GM12878 (cell line): ENCODE results near the gene EGF. TPM values are rescaled to one million over a fixed set of nuclear protein-coding genes. Genes with fewer than 3 reads are reported as not detected.
A peak's percentile ranks its signal among the peaks of the same experiment; 100 is the strongest.

Experiments
- CBFB ChIP-seq: IDR thresholded peaks from 2 replicates; pipeline ENCODE4 v1.6.1; 2016; ENCODE audit warnings: antibody characterized with exemption, low read depth
- CTCF ChIP-seq, 3 experiments: IDR thresholded peaks in 2 of 3; conservative IDR thresholded peaks in 1 of 3; 2 replicates each; pipeline ENCODE4 v1.5.1; 2011; ENCODE audit warnings: low read depth in 3 of 3, low read length in 3 of 3, mild to moderate bottlenecking in 3 of 3, control low read depth in 2 of 3, moderate library complexity in 2 of 3, inconsistent platforms in 1 of 3, mixed read lengths in 1 of 3; ENCODE audit not compliant: control insufficient read depth in 2 of 3, insufficient read depth in 1 of 3; ENCODE audit errors: extremely low read depth in 1 of 3
- E4F1 ChIP-seq: fragments of 450-650 bp; IDR thresholded peaks from 2 replicates; pipeline ENCODE4 v1.6.1; 2018; ENCODE audit warnings: borderline replicate concordance, mild to moderate bottlenecking; ENCODE audit not compliant: partially characterized antibody
- ETV6 ChIP-seq, 2 experiments: fragments of 450-650 bp in 1 of 2; IDR thresholded peaks in 1 of 2; conservative IDR thresholded peaks in 1 of 2; 2 replicates each; pipeline ENCODE4 v1.6.1; 2014; ENCODE audit warnings: antibody characterized with exemption in 1 of 2, borderline replicate concordance in 1 of 2, low read depth in 1 of 2, mild to moderate bottlenecking in 1 of 2, moderate library complexity in 1 of 2
- EZH2 ChIP-seq: IDR thresholded peaks from 2 replicates; pipeline ENCODE4 v1.6.1; 2012; ENCODE audit warnings: low read depth, mild to moderate bottlenecking, control low read depth, inconsistent platforms, low read length, borderline replicate concordance; ENCODE audit not compliant: control insufficient read depth
- FOXM1 ChIP-seq: IDR thresholded peaks from 2 replicates; pipeline ENCODE4 v1.6.1; 2012; ENCODE audit warnings: low read depth, mild to moderate bottlenecking, inconsistent platforms, low read length, moderate library complexity
- HSF1 ChIP-seq: fragments of 150-350 bp; IDR thresholded peaks from 2 replicates; pipeline ENCODE4 v1.6.1; 2014; ENCODE audit warnings: mild to moderate bottlenecking, low read depth, low read length
- IRF4 ChIP-seq: IDR thresholded peaks from 2 replicates; pipeline ENCODE4 v1.6.1; 2011; ENCODE audit warnings: low read depth, low read length
- RELA ChIP-seq: fragments of 450-650 bp; IDR thresholded peaks from 2 replicates; pipeline ENCODE4 v1.8.0; 2014; ENCODE audit warnings: borderline replicate concordance; ENCODE audit not compliant: partially characterized antibody
- RFX5 ChIP-seq: IDR thresholded peaks from 2 replicates; pipeline ENCODE4 v1.6.1; 2011; ENCODE audit warnings: low read depth, low read length, improper control_type of control experiment
- SIN3A ChIP-seq: IDR thresholded peaks from 2 replicates; pipeline ENCODE4 v1.6.1; 2012; ENCODE audit warnings: low read depth, low read length, improper control_type of control experiment
- SREBF1 ChIP-seq: IDR thresholded peaks from 2 replicates; pipeline ENCODE4 v1.6.1; 2012; ENCODE audit warnings: mild to moderate bottlenecking, low read length
- TAF1 ChIP-seq: IDR thresholded peaks from 2 replicates; pipeline ENCODE4 v1.6.1; 2011; ENCODE audit warnings: mild to moderate bottlenecking, low read depth, low read length, borderline replicate concordance
- ZBED1 ChIP-seq: IDR thresholded peaks from 2 replicates; pipeline ENCODE4 v1.6.1; 2016; ENCODE audit warnings: borderline replicate concordance
- ZNF217 ChIP-seq: fragments of 450-650 bp; IDR thresholded peaks from 2 replicates; pipeline ENCODE4 v1.6.1; 2017; ENCODE audit warnings: antibody characterized with exemption, mild to moderate bottlenecking
- polyA plus RNA-seq, 11 experiments: library from polyadenylated mRNA; depleted of rRNA in 4 of 11; unstranded in 6 of 11; stranded (reverse) in 5 of 11; fragments of >200 nt; fragmentation: Nextera tagmentation in 4 of 11; fragmentation: Illumina TruSeq in 1 of 11; extraction: Ambion mirVana in 4 of 11; extraction: Trizol in 1 of 11; gene quantifications; 1 replicate in 1 of 11; 2 replicates in 10 of 11; pipeline versions ENCODE4 v1.2.1 to v1.2.3, GENCODE V29; 2011 to 2016; ENCODE audit warnings: inconsistent platforms in 2 of 11, missing spikeins in 2 of 11, low read depth in 1 of 11
- total RNA-seq, 4 experiments: library from RNA; depleted of rRNA in 3 of 4; stranded (reverse); fragments of >200 nt in 3 of 4; fragmentation: Illumina TruSeq in 1 of 4; extraction: Trizol in 1 of 4; gene quantifications; 2 replicates each; pipeline versions ENCODE4 v1.2.1 to v1.2.3, GENCODE V29; 2013 to 2021
- TF ChIP-seq, protein P1 (sequence below): IDR thresholded peaks from 2 replicates; pipeline ENCODE4 v1.6.1; 2011; ENCODE audit warnings: borderline replicate concordance, low read depth, mild to moderate bottlenecking, moderate library complexity, low read length; ENCODE audit not compliant: insufficient read depth, poor library complexity, severe bottlenecking
- TF ChIP-seq, protein P2 (sequence below): fragments of 450-650 bp; IDR thresholded peaks from 2 replicates; pipeline ENCODE4 v1.6.1; 2016; ENCODE audit warnings: mild to moderate bottlenecking
- TF ChIP-seq, protein P3 (sequence below): IDR thresholded peaks from 2 replicates; pipeline ENCODE4 v1.6.1; 2011; ENCODE audit warnings: low read depth, low read length, improper control_type of control experiment, borderline replicate concordance
- TF ChIP-seq, protein P4 (sequence below): IDR thresholded peaks from 2 replicates; pipeline ENCODE4 v1.6.1; 2011; ENCODE audit warnings: borderline replicate concordance, low read depth, mild to moderate bottlenecking, moderate library complexity, mixed read lengths, low read length; ENCODE audit not compliant: insufficient read depth; ENCODE audit errors: extremely low read length

EGF gene
- total and polyA plus RNA-seq, 10 of the 15 experiments (the other 5 are each of a cell fraction or from before 2014, with no cell fraction given): 0.02 to 0.90 (median 0.19) TPM; not detected in 4

GRCh38 chr4:110034026-110034393 is 121.3 kb downstream of the EGF start (continued):
- TF ChIP-seq, protein P1, sequence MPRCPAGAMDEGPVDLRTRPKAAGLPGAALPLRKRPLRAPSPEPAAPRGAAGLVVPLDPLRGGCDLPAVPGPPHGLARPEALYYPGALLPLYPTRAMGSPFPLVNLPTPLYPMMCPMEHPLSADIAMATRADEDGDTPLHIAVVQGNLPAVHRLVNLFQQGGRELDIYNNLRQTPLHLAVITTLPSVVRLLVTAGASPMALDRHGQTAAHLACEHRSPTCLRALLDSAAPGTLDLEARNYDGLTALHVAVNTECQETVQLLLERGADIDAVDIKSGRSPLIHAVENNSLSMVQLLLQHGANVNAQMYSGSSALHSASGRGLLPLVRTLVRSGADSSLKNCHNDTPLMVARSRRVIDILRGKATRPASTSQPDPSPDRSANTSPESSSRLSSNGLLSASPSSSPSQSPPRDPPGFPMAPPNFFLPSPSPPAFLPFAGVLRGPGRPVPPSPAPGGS: no peak
- TF ChIP-seq HSF1 (no peak), TAF1 (no peak), FOXM1 (peak; percentile 36; the same call in 1 of the 2 replicates), IRF4 (peak; percentile 59; the same call in 1 of the 2 replicates), ETV6 (conservative IDR thresholded peaks at IDR 0.05 in 1 of 2, IDR thresholded peaks at IDR 0.05 in 1 of 2; ENCODE audit: borderline replicate concordance in 1 of 2, low read depth in 1 of 2) (peak in 1 of 2 experiments; percentile 76; a peak in 2 of 4 replicates), SREBF1 (no peak), E4F1 (no peak), CTCF (IDR thresholded peaks at IDR 0.05 in 2 of 3, conservative IDR thresholded peaks at IDR 0.05 in 1 of 3; ENCODE audit: control insufficient read depth in 2 of 3, extremely low read depth in 1 of 3, insufficient read depth in 1 of 3, low read depth in 3 of 3, low read length in 3 of 3) (no peak), SIN3A (no peak), EZH2 (no peak), ZBED1 (no peak), ZNF217 (no peak), RELA (no peak), CBFB (no peak), RFX5 (no peak)
- TF ChIP-seq, protein P2, sequence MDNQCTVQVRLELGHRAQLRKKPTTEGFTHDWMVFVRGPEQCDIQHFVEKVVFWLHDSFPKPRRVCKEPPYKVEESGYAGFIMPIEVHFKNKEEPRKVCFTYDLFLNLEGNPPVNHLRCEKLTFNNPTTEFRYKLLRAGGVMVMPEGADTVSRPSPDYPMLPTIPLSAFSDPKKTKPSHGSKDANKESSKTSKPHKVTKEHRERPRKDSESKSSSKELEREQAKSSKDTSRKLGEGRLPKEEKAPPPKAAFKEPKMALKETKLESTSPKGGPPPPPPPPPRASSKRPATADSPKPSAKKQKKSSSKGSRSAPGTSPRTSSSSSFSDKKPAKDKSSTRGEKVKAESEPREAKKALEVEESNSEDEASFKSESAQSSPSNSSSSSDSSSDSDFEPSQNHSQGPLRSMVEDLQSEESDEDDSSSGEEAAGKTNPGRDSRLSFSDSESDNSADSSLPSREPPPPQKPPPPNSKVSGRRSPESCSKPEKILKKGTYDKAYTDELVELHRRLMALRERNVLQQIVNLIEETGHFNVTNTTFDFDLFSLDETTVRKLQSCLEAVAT: peak; percentile 72; the same call in 1 of the 2 replicates
- TF ChIP-seq, protein P3, sequence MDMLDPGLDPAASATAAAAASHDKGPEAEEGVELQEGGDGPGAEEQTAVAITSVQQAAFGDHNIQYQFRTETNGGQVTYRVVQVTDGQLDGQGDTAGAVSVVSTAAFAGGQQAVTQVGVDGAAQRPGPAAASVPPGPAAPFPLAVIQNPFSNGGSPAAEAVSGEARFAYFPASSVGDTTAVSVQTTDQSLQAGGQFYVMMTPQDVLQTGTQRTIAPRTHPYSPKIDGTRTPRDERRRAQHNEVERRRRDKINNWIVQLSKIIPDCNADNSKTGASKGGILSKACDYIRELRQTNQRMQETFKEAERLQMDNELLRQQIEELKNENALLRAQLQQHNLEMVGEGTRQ: no peak
- TF ChIP-seq, protein P4, sequence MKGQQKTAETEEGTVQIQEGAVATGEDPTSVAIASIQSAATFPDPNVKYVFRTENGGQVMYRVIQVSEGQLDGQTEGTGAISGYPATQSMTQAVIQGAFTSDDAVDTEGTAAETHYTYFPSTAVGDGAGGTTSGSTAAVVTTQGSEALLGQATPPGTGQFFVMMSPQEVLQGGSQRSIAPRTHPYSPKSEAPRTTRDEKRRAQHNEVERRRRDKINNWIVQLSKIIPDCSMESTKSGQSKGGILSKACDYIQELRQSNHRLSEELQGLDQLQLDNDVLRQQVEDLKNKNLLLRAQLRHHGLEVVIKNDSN: no peak
